GM19035 (cell line): ENCODE results near the gene SOS2.

Experiments
- ATAC-seq: cut with Tn5 transposase; IDR thresholded peaks from one replicate; pipeline ENCODE4 v1.9.1; 2021; ENCODE audit not compliant: unreplicated experiment

The SOS2 gene

DNA sequence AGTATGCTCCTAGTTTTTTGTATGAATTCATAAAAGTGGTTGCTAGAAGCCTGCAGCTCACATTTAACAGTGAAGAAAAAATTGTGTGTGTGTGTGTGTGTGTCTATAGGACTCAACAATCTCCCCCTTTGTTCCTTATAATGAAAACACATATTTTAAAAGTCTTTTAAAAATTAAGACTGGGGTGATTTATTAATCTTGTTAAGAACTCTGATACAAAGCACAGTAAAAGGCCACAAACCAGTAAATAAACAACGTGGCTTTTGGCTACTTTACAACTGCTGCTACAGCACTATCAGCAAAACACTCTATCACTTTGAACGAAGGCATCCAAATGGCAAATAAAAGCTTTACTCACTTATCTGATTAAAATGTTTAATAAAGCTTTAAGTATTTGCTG is 114.4 kb downstream of the SOS2 start:
- ATAC-seq, result no peak

DNA sequence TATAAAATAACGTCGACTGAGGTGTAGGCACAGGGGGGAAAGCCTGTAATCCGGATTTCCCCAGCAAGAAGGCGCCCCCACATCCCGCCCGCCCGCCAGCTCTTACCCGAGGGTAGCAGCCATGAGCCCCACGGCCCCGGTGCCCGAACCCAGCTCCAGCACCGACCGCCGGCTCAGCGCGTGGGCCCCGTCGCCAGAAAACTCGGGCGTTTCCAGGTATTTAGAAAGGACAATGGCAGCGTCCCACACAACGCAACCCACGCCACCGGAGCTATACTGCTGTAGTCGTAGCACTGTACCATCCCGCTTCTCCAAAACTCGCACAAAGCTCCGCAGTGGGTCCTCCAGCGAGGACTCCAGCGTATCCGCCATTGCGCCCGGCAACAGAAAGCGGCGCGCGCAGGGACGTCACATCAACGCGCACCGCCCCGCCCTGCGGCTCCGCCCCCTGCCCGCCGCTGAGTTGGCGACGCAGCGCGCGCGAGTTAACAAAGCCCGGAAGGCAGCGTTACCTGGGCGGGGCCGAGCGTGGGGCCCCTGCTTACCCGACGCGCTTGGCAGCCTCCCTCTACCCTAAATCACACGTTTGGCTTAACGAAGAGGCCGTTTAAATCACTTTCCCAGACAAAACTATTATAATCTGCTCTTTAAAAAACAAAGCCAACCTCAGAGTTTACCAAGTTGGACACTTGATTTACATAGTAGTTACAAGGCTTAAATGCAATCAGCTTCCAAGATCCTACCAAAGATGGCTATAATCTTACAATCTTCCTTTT is 115.0 kb downstream of the SOS2 start, which contains the start of gene VCPKMT:
TSS of gene VCPKMT (minus strand) at position 392 of the 776 bp plus-strand sequence. CDS start at position 372, 20 bp downstream.
- ATAC-seq, result peak; percentile 94

DNA sequence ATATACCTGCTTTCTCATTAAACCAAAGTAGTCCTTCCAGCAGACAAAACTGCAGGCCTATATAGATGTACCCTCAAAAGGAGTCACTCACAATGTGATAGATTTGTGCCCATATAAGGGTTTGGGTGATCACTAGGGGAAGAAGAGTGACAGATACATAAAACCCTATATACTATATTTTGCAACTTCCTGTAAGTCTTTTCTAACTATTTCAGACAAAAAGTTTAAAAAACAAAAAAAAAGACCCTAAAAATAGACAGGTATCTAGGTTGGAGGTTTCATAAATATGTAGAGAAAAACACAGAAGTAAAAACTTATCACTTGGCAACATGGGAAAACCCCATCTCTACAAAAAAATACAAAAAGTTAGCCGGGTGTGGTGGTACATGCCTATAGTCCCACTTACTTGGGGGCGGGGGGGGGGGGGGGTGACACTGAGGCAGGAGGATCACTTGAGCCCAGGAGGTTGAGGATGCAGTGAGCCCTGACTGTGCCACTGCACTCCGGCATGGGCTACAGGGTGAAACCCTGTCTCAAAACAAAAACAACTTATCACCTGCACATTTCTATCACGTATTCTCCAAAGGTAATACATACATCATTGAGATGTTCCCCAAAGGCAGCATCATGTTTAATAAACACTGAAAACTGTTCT is 117.9 kb downstream of the SOS2 start:
- ATAC-seq, result peak; percentile 37

DNA sequence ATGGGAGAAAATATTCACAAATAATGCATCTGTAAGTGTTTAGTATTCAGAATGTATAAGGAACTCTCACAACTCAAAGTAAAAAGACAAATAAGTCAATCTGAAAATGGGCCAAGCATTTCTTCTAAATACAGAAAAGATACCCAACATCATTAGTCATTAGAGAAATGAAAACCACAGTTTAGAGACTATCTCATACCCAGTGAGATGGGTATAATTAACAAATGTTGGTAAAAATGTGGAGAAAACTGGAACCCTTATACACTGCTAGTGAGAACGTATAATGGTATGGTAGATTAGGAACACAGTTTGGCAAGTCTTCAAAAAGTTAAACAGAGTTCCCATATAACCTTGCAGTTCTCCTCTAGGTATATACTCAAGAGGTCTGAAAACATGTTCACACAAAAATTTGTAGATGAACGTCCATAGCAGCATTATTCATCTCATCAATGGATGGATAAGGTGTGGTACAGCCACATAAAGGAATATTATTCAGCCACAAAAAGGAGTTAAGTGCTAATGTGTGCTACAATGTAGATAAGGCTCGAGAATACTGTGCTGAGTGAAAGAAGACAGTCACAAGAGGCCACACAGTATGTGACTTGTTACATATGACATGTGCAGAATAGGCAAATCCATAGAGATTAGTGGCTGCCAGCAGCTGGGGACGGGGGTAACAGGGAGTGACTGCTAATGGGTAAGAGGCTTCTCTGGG is 120.9 kb downstream of the SOS2 start:
- ATAC-seq, result no peak

DNA sequence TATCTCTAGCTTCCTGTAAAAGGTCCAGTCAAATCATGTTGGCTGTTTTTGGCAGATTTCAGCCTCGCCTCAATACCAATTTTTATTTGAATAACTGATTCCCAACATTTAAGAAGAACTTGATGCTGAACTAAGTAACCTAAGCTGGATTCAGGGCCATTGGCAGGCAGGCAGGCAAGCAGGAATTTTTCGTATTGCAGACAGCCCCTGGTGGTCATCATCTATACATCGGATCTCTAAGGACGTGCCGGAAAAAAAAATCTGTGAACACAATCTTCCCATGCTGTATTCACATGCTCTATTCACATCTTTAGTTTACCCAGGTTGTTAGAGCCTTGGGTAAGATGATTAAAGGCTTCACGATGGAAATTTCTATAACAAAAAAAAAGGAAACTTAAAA is 122.0 kb downstream of the SOS2 start:
- no peak for ATAC-seq

DNA sequence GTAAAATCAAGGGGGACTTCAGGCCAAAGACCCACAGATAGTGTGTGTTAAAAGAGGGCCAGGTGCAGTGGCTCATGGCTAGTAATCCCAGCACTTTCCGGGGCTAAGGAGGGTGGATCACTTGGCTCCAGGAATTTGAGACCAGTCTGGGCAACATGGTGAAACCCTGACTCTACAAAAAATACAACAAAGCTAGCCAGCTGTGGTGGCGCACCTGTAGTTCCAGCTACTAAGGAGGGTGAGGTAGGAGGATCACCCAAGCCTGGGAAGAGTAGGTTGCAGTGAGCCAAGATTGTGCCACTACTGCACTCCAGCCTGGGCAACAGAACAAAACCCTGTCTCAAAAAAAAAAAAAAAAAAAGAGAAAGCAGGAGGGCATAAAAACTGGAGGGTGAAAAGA is 123.5 kb downstream of the SOS2 start:
- no peak for ATAC-seq

DNA sequence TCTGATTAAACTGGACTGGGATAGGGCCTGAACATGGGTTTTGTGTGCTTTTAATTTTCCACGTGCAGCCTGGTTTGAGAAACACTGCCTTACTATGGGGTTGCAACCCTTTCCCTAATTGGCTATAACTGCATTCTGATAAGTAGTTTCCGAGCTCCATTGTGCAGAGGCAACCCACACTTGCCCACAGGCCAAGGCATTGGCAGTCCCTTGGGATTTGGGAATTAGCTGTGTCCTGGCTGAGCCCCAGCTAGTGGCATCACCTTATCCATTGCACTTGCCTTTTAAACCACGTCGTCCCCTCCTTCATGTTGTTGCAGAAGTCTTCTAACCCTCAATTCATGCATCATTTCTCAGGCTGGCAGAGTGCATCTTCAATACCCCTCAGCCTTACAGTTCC is 125.2 kb downstream of the SOS2 start:
- ATAC-seq, result no peak

DNA sequence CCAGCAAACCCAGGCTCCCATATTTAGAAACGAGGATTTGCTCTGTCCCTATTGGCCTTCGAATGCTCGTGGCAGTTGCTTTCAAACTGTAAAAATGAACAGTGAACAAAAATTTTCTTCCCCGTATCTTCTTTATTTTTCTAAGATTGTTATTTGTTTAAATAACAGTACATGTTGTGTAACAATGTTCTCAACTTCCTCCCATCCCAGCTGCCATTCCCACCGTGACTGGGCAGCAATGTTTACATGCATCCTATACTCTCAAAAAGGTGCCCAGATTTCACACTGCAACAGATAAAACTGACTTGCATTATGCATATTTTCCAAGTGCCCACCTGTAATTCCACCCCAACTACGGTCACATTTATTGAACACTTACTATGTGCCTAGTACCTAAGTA is 127.8 kb downstream of the SOS2 start:
- no peak for ATAC-seq

DNA sequence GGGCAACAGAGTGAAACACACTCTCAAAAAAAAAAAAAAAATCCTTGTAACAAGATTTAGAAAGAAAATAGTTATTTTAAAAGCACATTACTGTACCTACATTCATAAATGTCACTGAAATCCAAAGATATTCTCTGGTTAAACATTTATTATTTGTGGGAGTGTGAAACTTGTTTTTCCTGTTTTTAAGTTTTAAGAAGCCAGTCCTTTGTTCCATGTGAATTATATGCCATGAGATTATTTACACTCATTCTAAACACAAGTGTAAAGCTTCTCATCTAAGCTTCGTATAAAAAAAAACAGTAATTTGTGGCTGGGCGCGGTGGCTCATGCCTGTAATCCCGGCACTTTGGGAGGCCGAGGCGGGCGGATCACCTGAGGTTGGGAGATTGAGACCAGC is 130.0 kb downstream of the SOS2 start:
- ATAC-seq, result no peak

DNA sequence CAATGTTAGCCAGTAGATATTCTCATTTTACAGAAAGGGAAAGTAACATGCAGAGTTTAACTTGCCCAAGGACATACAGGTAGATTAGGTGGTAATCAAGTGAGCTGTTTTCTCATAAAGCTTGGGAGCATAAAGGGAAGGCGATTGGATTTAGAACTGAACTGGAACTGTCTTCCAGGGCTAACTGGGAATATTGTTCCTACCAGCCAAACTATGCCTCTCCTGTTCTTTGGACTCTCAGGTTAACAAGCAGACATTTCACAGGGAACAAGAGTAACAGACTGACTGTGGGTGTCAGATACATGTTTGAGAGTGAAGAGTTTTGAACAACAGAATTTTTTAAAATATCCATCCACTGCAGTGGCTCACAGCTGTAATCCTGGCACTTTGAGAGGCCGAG is 130.6 kb downstream of the SOS2 start:
- no peak for ATAC-seq

DNA sequence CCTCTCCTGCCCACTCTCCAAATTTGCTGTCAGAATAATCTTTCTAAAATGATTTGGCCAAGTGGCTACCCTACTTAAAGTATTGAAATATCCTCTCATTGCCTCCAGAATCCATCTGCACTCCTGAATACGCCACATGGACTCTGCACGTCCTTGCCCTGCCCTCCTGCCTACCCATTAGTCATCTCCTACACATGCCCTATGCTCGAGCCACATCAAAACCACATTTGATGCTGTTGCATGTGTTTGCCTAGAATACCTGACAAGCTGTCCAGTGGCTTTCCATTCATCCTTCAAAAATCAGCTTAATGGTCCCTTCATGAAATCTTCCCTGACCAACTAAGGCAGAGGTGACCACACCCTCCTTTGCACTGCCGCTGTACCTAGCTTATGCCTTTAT is 132.0 kb downstream of the SOS2 start:
- no peak for ATAC-seq

DNA sequence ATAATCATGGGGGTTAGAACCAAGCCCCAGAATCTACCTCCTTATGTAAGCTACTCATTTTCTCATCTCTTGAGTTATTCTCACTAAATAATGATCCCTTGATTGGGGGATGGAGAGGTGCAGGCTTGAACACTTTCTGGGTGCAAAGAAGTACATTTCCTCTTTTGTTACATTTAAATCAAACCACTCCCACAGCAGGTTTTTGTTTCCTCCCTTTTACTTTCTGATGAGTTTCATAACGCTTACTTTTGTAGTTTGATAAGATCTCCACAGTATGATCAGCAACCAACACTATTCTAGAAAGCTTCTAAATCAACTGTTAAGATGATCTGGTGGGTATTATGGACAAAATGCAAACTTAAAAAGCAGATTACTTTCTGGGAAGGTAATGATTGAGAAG is 135.5 kb downstream of the SOS2 start:
- ATAC-seq, result no peak

DNA sequence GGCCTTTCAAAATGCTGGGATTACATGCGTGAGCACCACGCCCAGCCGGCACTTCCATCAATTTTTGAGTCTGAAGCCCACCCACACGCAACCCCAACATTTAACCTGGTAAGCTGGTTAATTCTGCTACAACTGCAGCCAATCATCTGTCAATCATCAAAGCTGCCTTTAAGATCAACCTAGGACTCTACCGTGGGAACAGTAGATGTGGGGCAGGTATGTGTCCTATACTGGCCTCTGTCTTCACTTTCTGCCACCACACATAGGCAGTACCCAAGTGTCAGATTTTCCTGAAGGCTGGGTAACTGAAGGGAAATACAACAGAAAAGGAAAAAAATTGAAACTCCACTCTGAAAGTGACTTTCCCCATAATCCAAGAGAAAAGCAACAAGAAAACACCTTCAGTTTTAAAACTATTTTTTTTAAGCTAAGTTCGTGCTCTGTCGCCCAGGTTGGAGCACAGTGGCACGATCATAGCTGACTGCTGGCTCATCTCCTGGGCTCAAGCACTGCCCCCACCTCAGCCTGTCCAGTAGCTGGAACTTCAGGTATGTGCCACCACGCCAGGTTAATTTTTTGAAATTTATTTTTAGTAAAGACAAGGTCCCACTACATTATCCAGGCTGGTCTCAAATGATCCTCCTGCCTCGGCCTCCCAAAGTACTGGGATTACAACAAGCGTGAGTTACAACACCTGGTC is 137.2 kb downstream of the SOS2 start:
- ATAC-seq, result no peak

DNA sequence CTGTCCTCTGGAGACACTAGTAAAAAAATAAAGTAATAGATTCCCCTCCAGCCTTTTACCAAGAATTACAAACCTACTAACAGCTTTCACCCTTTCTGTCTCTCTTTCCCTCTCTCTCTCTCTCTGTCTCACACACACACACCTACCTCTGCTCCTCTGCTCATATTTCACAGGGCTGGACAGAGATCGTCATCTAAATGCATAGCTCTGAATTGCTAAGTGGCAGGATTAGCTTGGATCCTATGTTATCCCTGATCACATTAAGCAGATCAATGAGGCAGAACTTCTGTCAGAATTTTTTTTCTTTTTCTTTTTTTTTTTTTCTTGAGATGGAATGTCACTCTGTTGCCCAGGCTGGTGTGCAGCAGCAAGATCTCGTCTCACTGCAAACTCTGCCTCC is 137.9 kb downstream of the SOS2 start:
- ATAC-seq, result no peak

DNA sequence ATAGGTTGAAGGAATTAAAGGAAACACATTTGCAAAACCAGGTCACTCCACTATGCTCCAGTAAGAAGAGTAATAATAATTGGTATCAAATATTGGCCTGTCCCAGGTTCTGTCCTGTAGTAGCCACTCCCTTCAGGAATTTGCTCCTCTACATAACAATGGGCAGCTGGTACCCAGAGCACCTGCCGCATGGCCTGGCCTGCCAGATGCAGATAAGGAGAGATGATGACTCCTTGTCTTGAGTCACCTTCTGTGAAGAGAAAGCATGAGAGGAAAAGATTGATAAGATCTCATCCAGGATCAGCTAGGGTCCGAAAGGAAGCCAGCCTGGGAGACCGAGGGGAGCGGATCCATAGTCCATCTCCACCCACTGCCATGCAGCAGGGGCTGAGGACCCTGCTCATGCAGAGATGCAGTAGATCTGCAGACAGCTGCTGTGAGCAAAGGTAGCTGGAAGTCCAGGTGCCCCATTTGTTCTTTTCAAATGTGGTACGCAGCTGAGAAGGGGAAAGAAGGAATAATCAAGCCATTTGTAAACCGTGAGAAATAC is 139.3 kb downstream of the SOS2 start:
- no peak for ATAC-seq

DNA sequence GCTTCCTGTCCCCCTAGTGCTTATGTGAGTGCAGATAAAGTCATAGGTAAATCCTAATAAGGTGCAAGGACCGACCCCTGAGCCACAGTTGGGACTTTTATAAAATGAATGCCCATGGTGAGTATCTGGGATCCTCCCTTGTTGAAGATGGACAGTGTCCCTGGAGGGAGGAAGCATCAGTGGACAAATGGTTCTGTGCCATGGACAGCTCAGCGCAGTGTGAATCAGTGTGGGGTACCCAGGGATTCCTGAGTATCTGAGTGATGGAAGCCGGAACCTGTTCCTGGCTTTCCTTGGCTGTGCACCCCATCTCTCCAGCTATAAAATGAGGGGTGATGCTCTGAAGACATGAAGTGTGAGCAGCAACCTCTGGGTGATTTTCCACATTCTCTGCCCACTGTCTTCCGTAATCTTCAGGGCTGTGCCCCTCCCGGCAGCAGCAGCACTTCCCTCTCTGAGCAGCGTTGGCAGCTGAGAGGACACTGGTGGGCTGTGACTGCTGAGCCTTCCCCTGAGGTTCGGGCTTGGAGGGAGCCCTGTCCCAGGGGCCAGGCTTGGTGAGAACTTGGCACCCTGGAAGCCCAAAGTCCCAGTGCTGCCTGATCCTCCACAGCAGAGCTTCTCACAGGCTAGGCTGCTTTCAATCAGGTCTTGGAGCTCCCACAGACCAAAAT is 140.0 kb downstream of the SOS2 start:
- no peak for ATAC-seq

DNA sequence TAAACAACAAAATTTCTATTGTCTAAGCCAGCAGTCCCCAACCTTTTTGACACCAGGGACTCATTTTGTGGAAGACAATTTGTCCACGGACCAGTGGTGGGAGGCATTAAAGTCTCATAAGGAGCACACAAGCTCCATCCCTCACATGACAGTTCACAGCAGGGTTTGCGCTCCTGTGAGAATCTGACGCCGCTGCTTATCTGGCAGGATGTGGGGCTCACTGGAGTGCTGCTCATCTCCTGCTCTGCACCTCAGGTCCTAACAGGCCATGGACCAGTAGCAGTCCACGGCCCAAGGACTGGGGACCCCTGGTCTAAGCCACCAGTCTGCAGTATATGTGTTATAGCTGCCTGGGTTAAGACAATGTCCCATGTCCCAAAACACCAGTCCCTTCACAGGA is 142.2 kb downstream of the SOS2 start:
- ATAC-seq, result no peak

DNA sequence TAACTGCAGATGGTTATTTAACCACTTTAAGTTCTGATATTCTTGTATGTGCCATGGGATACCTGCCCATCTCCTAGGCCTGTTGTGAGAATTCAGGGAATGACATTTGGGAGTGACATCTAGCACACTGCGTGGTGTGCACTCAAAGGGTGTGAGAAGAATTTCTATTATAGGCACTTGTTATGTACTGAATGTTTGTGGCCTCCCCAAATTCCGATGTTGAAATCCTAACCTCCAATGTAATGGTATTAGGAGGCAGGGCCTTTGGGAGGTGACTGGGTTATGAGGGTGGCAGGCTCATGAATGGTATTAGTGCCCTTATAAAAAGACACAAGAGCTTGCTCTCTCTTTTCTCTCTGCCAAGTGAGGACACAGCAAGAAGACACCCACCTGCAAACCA is 142.6 kb downstream of the SOS2 start:
- ATAC-seq, result no peak

DNA sequence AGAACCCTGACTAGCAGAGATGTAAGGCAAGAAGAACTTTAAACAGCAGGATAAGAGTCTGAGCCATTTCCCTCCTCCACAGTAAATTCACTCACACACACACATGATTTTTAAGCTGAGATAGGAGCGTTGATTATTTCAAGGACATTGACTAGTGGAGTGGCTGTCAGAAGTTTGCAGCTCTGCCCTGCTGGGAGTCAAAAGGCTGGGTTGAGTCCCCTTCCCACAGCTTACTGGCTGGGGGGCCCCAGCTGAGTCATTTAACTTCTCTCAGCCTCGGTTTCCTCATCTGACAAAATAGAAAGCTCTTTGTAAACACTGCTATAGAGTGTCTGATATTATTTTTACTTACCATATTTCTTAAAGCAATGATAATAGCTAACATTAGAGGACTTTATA is 143.3 kb downstream of the SOS2 start:
- no peak for ATAC-seq

DNA sequence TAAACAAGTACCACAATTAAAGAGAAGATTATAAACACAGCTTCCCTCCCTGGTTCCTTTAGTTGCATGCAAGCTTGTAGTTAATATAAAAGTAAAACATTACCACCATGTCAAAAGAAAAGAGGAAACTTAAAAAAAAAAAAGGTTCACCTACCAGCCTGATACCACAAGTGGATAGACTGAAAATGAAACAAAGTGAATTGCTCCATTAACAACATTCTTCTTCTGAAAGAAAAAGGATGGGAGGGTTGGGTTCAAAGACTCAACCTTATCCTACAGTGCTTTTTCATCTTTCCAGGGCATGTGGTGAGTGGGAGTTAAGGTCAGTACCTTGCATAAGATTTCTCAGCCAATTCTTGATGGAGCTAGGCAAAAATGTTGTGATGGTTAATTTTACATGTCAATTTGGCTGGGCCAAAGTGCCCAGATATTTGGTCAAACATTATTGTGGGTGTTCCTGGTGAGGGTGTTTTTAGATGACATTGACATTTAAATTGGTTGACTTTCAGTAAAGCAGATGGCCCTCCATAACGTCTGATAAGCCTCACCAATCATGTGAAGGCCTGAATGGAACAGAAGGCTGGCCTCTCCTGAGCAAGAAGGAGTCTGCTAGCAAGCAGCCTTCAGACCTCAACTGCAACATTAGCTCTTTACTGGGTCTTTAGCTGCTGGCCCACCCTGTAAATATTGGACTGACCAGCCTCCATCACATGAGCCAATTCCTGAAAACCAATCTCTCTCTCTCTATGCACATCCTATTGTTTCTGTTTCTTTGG is 143.8 kb downstream of the SOS2 start:
- ATAC-seq, result no peak
